Activated T-helper 2 cell treated with anti-CD3 and anti-CD28 coated beads, Interferon-gamma antibody, Interleukin-2, Interleukin-4, amounts not matched to agents 10 μg/mL and 5 μg/mL and 100 μg/mL, durations not matched to agents 14 hours and 24 hours and 36 hours (primary cell): Measurements from ENCODE around the gene CHMP1B. TPM values are rescaled to one million over a fixed set of nuclear protein-coding genes. Genes with fewer than 3 reads are reported as not detected.

ENCODE experiments used
- DNase-seq: peaks from one replicate; pipeline ENCODE4 v3.0.0; 2021; ENCODE audit warnings: low spot score
- H3K27ac Mint-ChIP-seq: one replicate; pipeline ENCODE4 v1.8.0; 2021; ENCODE audit warnings: mixed read lengths
- H3K27me3 Mint-ChIP-seq: one replicate; pipeline ENCODE4 v1.8.0; 2021; ENCODE audit warnings: low read depth, mixed read lengths
- H3K36me3 Mint-ChIP-seq: one replicate; pipeline ENCODE4 v1.8.0; 2021; ENCODE audit warnings: low read depth, mixed read lengths
- H3K4me1 Mint-ChIP-seq: one replicate; pipeline ENCODE4 v1.8.0; 2021; ENCODE audit warnings: low read depth, mixed read lengths
- H3K4me3 Mint-ChIP-seq: one replicate; pipeline ENCODE4 v1.8.0; 2021; ENCODE audit warnings: low read depth, mild to moderate bottlenecking, moderate library complexity, mixed read lengths
- H3K9me3 Mint-ChIP-seq: one replicate; pipeline ENCODE4 v1.8.0; 2021; ENCODE audit warnings: mixed read lengths
- intact Hi-C: fragments of 100-400 bp; cut with micrococcal nuclease; formaldehyde crosslinking; loops from one replicate; pipeline ENCODE4 v1.15.1; 2023
- total RNA-seq: library from RNA; stranded (reverse); gene quantifications from 2 replicates; pipeline ENCODE4 v1.2.3, GENCODE V29; 2022

Gene CHMP1B
- total RNA-seq, 1 donor from 2014 or later, result 28.3 TPM

DNA sequence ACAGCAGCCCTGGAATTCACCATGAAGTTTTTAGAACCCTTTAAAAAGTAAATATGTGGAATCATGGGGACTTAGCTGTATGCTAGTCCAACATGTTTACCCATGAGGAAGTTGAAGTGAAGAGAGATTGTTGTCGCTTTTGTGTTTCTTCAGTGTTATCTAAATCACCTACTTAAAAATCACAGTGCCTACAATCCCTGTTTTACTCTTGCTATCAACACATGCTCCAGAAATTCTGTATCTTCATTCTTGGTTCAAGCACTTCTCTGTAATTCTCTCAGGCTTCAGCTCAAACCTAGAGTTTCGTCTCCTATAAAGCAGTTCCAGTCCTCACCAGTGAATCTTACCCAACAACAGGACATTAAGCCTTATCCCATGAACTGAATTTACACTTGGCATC lies 30.5 kb upstream of the CHMP1B start:
- Mint-ChIP-seq H3K9me3 (no peaks in the 10 kb centered on the region), H3K36me3 (no peaks in the 10 kb centered on the region), H3K27ac (no peak overlapping the region), H3K4me1 (no peaks in the 10 kb centered on the region), H3K4me3 (no peak overlapping the region), H3K27me3 (no peaks in the 10 kb centered on the region)
- intact Hi-C loops, result no loop called here
- DNase-seq, result no peak

DNA sequence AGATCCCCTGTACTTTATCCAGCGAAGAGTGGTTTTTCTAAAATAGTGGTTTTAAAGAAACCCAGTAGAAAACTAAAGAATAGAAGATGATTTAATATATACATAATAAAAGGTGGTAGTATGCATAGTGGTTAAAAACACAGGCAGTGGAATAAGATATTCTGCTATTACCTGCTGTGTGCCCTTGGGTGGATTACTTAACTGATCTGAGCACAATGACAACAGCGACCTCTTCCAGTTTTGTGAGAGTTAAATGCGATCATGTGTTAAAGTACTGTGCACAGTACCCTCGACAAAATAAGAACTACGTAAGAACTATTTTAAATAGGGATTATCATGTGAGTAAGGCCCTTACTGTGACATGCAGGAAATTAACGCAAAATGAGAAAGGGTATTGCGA lies 30.0 kb upstream of the CHMP1B start:
- no peak overlapping the region for H3K27ac Mint-ChIP-seq
- no peaks in the 10 kb centered on the region for H3K4me1 Mint-ChIP-seq
- no peaks in the 10 kb centered on the region for H3K9me3 Mint-ChIP-seq
- H3K36me3 Mint-ChIP-seq, result no peaks in the 10 kb centered on the region
- intact Hi-C loops, result no loop called here
- no peak overlapping the region for H3K4me3 Mint-ChIP-seq
- H3K27me3 Mint-ChIP-seq, result no peaks in the 10 kb centered on the region
- DNase-seq, result no peak

DNA sequence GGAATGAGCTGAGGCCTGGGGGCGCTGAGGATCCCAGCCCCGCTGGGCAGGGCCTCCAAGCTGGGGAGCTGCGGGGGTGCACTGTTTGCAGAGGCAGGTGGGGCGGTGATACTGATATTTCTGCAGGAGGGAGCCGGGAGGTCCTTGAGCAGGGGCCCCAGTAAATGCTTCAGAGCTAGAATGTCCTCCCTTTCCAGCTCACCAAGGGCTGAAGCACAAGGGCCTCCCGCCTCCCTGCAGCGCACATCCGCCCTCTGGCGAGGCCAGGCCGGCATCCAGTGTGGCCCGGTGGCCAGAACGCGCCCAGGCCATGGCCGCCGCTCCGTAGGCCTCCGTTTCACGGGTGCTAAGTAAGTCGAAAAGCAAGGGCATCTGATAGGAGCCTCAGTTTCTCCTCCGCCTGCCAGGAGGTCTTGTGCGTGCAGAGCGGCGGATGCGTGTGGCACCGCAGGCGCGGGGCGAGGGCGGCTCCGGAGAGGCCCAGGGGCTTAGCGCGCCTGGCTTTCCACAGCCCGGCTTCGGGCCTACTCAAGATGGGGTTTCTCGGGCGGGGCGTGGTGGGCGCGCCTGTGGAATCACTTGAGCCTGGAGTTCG lies 29.5 kb upstream of the CHMP1B start:
- Mint-ChIP-seq H3K27me3 (no peaks in the 10 kb centered on the region), H3K27ac (no peak overlapping the region), H3K9me3 (no peaks in the 10 kb centered on the region)

DNA sequence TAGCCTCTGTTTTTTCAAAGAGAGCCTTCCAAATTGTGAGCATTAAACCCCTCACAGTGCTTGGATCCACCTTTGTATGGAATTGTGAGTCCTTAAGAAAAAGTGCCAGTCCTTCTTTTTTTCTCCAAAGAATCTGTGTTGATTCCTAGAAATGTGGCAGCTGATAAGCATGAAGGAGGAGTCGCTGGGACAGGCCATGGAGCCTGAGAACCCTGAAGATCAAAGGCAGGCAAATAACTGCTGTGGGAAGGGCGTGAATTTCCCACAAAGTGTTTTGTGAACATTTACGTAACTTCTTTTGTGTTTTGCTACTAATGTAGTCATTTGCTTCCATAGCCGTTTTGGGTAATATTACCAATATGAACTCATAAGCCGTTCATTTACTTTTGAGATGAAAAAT lies 27.7 kb upstream of the CHMP1B start:
- no peaks in the 10 kb centered on the region for H3K36me3 Mint-ChIP-seq
- no peaks in the 10 kb centered on the region for H3K4me1 Mint-ChIP-seq
- intact Hi-C loops, result no loop called here
- H3K27me3 Mint-ChIP-seq, result no peaks in the 10 kb centered on the region
- no peak overlapping the region for H3K27ac Mint-ChIP-seq
- H3K4me3 Mint-ChIP-seq, result no peak overlapping the region
- no peak for DNase-seq
- H3K9me3 Mint-ChIP-seq, result no peaks in the 10 kb centered on the region

More for the DNA sequence above, 29.5 kb upstream of the CHMP1B start:
- no peaks in the 10 kb centered on the region for H3K4me1 Mint-ChIP-seq
- no peak for DNase-seq
- H3K36me3 Mint-ChIP-seq, result no peaks in the 10 kb centered on the region
- intact Hi-C loops, result no loop called here
- H3K4me3 Mint-ChIP-seq, result no peak overlapping the region

DNA sequence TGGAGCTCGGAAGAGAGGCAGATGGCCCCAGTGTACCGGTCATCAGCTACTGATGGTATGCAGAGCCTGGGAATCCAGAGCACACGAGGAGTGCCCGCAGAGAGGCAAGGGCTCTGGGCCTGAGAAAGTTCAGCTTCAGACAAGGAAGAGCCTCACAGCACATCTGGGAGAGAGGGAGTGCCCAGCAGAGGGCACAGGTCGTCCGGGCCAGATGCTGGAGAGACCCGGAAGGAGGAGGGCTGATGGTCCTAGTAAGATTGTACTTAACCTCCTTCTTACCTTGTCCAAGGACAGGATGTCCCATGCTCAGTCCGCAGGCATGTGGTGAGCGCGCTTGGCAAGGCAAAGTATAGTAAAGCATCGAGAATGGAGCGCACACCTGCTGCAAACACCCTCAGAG lies 24.4 kb upstream of the CHMP1B start:
- intact Hi-C loops, result no loop called here
- Mint-ChIP-seq H3K27ac (no peak overlapping the region), H3K9me3 (no peaks in the 10 kb centered on the region), H3K36me3 (no peaks in the 10 kb centered on the region), H3K4me3 (no peak overlapping the region), H3K4me1 (peaks cover 6% of the 10 kb centered on the region), H3K27me3 (no peaks in the 10 kb centered on the region)
- DNase-seq, result no peak

DNA sequence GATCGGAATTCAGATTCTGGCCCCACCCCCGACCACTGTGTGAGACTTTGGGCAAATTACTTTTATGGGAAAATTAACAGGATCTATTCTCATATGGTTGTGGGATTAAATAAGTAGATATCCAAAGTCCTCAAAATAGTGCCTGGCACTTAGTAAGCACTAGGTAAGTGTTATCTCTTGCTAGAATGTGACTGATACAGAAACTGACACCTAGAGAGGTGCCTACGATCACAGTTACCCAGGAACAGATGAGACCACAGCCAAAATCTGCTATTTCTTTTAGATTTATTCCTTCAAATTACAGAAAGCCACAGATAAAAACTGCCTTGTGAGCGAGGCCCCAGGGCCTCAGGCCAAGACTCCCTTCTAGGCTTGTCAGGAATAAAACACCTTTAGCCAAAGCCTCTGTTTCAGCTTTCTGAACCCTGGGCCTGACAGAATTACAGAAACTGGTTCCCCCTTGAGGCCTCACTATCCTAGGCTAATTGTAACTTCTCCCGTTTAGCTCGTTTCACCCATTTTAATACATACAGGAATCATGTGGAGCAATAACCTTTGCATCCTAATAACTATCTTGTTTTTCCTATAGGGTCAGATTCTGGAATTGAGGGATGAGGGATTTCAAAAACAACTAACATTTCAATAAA lies 22.3 kb upstream of the CHMP1B start:
- H3K27ac Mint-ChIP-seq, result no peak overlapping the region
- no peaks in the 10 kb centered on the region for H3K36me3 Mint-ChIP-seq
- H3K4me1 Mint-ChIP-seq, result peaks cover 6% of the 10 kb centered on the region
- intact Hi-C loops, result no loop called here
- DNase-seq, result no peak
- no peak overlapping the region for H3K4me3 Mint-ChIP-seq
- no peaks in the 10 kb centered on the region for H3K9me3 Mint-ChIP-seq
- no peaks in the 10 kb centered on the region for H3K27me3 Mint-ChIP-seq

DNA sequence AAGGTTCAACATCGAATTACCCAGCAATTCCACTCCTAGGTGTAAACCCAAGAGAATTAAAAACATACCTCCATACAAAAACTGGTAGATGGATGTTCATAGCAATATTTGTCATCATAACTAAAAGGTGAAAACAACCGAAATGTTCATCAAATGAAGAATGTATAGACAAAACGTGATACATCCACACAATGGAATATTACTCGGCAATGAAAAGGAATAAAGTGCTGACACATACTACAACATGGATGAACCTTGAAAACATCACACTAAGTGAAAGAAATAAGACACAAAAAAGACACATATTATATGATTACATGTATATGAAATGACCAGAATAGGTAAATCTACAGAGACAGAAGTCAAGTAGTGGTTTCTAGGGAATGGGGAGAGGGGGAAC lies 20.6 kb upstream of the CHMP1B start:
- peaks cover 6% of the 10 kb centered on the region for H3K4me1 Mint-ChIP-seq
- DNase-seq, result no peak
- H3K9me3 Mint-ChIP-seq, result no peaks in the 10 kb centered on the region
- H3K36me3 Mint-ChIP-seq, result no peaks in the 10 kb centered on the region
- no peak overlapping the region for H3K4me3 Mint-ChIP-seq
- no peak overlapping the region for H3K27ac Mint-ChIP-seq
- H3K27me3 Mint-ChIP-seq, result no peaks in the 10 kb centered on the region
- intact Hi-C loops, result no loop called here

DNA sequence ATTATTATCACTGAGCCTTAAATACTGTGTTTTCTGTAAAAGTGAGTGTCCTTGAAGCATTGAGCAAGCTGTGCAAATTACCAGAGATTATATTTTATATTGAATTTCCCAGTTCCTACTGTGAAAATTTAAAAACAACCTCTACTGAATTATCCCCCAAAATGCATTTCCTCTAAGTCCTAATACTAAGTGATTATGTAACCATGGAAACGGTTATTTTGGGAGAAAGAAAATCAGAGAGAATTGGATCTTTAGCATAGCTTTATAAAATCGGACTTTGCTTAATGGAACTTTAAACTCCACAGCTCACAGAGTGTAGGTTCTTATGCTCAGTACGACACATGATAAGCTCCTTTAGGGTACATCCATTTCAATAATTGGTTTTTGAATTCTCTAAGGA lies 19.3 kb upstream of the CHMP1B start:
- H3K4me1 Mint-ChIP-seq, result peaks cover 6% of the 10 kb centered on the region
- intact Hi-C loops, result no loop called here
- H3K9me3 Mint-ChIP-seq, result no peaks in the 10 kb centered on the region
- H3K36me3 Mint-ChIP-seq, result no peaks in the 10 kb centered on the region
- no peaks in the 10 kb centered on the region for H3K27me3 Mint-ChIP-seq
- H3K4me3 Mint-ChIP-seq, result no peak overlapping the region
- no peak for DNase-seq
- H3K27ac Mint-ChIP-seq, result no peak overlapping the region

DNA sequence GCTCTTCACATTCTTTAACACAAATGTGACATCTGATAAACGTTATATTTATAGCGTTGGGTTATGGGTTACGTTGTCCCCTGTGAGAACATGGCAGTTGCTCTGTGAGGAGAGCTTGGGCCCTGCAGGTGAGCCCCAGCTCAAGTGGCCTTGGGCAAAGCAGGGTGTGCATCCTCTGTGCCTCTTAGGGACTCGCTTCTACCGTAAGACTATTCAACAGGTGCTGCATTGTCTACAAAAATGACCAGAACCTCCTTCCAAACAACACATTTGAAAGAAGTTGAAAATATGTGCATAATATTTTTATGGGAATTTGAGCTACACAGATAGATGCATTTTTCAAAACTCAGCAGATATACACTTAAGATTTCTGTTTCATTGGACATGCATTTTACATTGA lies 16.4 kb upstream of the CHMP1B start:
- no peaks in the 10 kb centered on the region for H3K4me1 Mint-ChIP-seq
- no peaks in the 10 kb centered on the region for H3K9me3 Mint-ChIP-seq
- no peak overlapping the region for H3K27ac Mint-ChIP-seq
- peaks cover 6% of the 10 kb centered on the region for H3K27me3 Mint-ChIP-seq
- intact Hi-C loops, result no loop called here
- no peak for DNase-seq
- no peaks in the 10 kb centered on the region for H3K36me3 Mint-ChIP-seq
- no peak overlapping the region for H3K4me3 Mint-ChIP-seq

DNA sequence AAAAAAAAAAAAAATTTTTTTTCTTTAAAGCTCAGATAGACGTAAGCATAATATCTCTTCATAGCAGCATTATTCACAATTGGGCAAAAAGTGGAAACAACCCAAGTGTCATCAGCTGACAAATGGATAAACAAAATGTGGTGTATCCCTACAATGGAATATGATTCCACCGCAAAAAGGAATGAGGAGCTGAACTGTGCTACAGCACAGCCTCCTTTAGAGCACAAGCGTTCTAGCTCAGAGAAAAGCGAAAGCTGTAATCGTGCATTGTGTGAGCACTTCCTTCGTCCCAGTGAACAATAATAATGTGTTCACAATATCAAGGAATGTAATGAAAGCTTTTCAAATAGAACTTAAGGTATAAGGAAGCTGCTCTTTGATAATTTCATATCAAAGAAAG lies 11.7 kb upstream of the CHMP1B start:
- Mint-ChIP-seq H3K36me3 (no peaks in the 10 kb centered on the region), H3K9me3 (no peaks in the 10 kb centered on the region), H3K4me1 (no peaks in the 10 kb centered on the region), H3K27me3 (peaks cover 9% of the 10 kb centered on the region), H3K4me3 (no peak overlapping the region), H3K27ac (no peak overlapping the region)
- DNase-seq, result no peak
- intact Hi-C loops, result no loop called here

DNA sequence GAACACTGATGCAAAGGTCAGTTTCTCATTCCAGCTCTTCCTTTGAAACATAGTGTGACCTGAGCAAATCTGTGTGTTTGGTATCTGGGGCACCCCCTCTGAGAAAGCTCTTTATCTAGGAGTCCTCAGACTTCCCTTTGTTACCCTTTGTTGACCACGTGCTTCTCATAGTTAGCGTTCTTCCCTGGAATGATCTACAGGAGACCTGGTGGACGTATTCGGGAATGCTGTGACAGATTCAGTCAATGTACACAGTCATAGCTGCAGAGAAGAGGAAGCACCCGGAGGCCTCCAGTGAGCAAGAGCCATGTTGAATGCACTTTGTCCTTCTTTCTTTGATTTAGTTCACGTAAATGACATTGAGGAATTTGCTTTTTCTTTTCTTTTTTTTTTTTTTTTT lies 10.7 kb upstream of the CHMP1B start:
- Mint-ChIP-seq H3K36me3 (no peaks in the 10 kb centered on the region), H3K4me1 (no peaks in the 10 kb centered on the region)

DNA sequence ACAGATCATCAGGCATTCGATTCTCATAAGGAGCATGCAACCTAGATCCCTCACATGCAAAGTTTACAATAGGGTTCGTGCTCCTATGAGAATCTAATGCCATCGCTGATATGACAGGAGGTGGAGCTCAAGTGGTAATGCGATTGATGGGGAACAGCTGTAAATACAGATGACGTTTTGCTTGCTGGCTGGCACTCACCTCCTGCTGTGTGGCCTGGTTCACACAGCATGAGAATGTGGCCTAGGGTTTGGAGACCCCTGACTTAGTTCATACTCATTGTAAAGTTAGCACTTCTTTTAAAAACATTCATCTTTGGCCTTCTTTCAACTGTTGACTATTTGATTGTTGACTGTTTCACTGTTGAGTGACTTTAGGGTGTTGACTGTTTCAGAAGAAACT lies 8.7 kb upstream of the CHMP1B start:
- DNase-seq, result no peak
- Mint-ChIP-seq H3K27me3 (peaks cover 9% of the 10 kb centered on the region), H3K4me3 (no peak overlapping the region), H3K4me1 (no peaks in the 10 kb centered on the region), H3K36me3 (no peaks in the 10 kb centered on the region), H3K9me3 (no peaks in the 10 kb centered on the region), H3K27ac (no peak overlapping the region)
- intact Hi-C loops, result no loop called here

More for the DNA sequence above, 10.7 kb upstream of the CHMP1B start:
- Mint-ChIP-seq H3K9me3 (no peaks in the 10 kb centered on the region), H3K27me3 (peaks cover 9% of the 10 kb centered on the region), H3K4me3 (no peak overlapping the region), H3K27ac (no peak overlapping the region)
- intact Hi-C loops, result no loop called here
- no peak for DNase-seq

DNA sequence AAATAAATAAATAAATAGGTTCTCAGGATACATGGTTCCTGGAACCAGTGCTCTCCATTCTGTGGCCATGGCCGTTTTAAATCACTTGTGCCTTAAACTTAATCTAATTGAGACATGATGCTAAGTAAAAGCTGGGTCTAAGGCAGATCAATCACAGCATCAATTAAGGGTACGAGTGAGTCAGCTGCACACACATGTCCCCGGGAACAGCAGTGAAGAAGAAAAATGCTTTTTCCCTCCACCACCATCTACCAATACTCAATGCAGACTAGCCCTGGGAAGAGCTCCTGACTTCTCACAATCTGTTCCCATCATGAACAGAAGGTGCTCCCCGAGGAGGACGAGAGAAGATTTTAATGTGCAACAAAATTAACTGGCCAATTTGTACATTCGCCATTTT lies 6.8 kb upstream of the CHMP1B start:
- Mint-ChIP-seq H3K27me3 (peaks cover 3% of the 10 kb centered on the region), H3K4me3 (no peak overlapping the region), H3K9me3 (no peaks in the 10 kb centered on the region), H3K36me3 (no peaks in the 10 kb centered on the region), H3K4me1 (no peaks in the 10 kb centered on the region), H3K27ac (no peak overlapping the region)
- intact Hi-C loops, result no loop called here
- DNase-seq, result no peak

DNA sequence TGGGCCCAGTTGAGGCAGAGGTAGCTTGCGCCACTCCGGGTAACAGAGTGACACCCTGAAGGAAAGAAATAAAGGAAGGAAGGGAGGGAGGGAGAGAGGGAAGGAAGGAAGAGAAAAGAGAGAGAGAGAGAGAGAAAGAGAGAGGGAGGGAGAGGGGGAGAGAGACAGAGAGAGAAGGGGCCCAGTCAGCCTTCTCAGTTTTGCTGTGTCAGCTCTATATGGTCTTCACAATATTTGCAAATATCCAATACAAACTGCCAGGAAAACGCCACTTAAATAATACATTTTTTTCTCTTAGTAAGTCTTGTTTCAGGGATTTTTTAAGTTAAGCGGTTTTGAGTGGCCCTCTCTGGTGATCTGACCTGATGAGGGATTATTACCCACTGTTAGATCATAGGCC lies 5.6 kb upstream of the CHMP1B start:
- no peak overlapping the region for H3K27ac Mint-ChIP-seq
- H3K9me3 Mint-ChIP-seq, result no peaks in the 10 kb centered on the region
- intact Hi-C loops, result no loop called here
- H3K27me3 Mint-ChIP-seq, result peaks cover 3% of the 10 kb centered on the region
- H3K36me3 Mint-ChIP-seq, result no peaks in the 10 kb centered on the region
- DNase-seq, result no peak
- H3K4me3 Mint-ChIP-seq, result no peak overlapping the region
- H3K4me1 Mint-ChIP-seq, result peaks cover 11% of the 10 kb centered on the region
